ENCODE measurements around the gene COQ3.
A peak's percentile ranks its signal among the peaks of the same experiment; 100 is the strongest.

The COQ3 gene

DNA sequence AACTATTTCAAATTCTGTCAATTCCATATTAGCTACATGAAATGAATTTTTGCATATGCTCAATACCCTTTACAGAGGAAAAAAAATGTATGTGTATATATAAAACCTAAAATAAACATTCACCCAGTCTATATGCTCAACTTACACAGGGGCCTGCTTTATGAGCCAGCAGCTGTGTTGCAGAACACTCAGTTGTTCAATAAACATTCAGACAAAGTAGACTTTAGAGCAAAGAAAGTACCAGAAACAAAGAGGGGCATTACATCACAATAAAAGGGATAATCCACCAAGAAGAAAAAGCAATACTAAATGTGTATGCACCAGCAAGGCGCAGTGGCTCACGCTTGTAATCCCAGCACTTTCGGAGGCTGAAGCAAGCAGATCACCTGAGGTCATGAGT is 9.5 kb downstream of the COQ3 start:
- Histone ChIP-seq H2AFZ (ENCODE audit: low read length, unreplicated experiment) (no peak overlapping the region), H3K4me3 (ENCODE audit: low read depth, low read length) (no peak overlapping the region), H3K36me3 (ENCODE audit: insufficient read depth, low read length) (no peaks in the 10 kb centered on the region), H3K4me1 (ENCODE audit: control insufficient read depth, insufficient read depth, low read length, unreplicated experiment) (no peaks in the 10 kb centered on the region), H3K27ac (ENCODE audit: low read depth, low read length) (no peak overlapping the region), H3K79me2 (ENCODE audit: control insufficient read depth, insufficient read depth, low read length, unreplicated experiment) (no peaks in the 10 kb centered on the region), H3K27me3 (ENCODE audit: insufficient read depth, low read length) (no peaks in the 10 kb centered on the region)

DNA sequence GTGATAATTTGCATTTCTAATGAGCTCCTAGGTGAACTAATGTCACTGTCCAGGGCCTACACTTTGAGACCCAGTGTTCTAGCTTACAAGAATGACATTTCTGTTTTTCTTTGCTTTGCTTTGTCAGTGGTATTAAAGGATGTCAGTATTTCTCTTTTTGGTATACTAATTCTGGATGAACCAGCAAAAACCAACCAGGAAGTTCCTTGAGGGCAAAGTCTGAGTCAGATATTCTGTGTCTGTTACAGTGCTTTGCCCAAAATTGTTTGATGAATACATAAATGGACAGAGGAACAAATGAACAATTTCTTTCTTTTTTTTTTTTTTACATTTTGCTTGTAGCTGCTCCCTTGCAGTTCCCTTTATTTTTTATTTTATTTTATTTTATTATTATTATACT is 15.4 kb downstream of the COQ3 start:
- H3K27me3 ChIP-seq (ENCODE audit: insufficient read depth, low read length), result no peaks in the 10 kb centered on the region
- H2AFZ ChIP-seq (ENCODE audit: low read length, unreplicated experiment), result no peak overlapping the region
- no peaks in the 10 kb centered on the region for H3K79me2 ChIP-seq (ENCODE audit: control insufficient read depth, insufficient read depth, low read length, unreplicated experiment)

DNA sequence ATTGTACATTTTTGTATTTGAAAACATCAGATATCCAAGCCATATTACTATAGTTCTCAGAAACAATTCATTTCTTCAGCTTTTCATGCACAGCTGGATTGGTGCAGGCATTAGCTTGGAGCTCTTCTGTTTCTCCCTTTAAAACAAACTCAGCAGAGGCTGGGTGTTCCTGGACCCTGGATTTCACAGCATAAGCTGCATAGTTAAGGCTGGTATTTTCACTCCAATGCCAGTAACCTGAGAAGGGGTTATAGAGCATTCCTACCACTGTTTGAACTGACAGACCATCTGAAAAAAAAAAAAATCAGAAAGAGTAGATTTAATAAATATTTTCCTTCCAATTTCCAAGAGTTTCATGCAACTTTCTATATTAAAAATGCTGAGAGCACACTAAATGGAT is 24.5 kb downstream of the COQ3 start:
- H3K79me2 ChIP-seq (ENCODE audit: control insufficient read depth, insufficient read depth, low read length, unreplicated experiment), result no peaks in the 10 kb centered on the region
- no peaks in the 10 kb centered on the region for H3K4me1 ChIP-seq (ENCODE audit: control insufficient read depth, insufficient read depth, low read length, unreplicated experiment)
- H2AFZ ChIP-seq (ENCODE audit: low read length, unreplicated experiment), result no peak overlapping the region
- H3K27me3 ChIP-seq (ENCODE audit: insufficient read depth, low read length), result no peaks in the 10 kb centered on the region
- no peak overlapping the region for H3K4me3 ChIP-seq (ENCODE audit: low read depth, low read length)
- H3K36me3 ChIP-seq (ENCODE audit: insufficient read depth, low read length), result no peaks in the 10 kb centered on the region
- H3K27ac ChIP-seq (ENCODE audit: low read depth, low read length), result no peak overlapping the region

More for the DNA sequence above, 15.4 kb downstream of the COQ3 start:
- no peaks in the 10 kb centered on the region for H3K4me1 ChIP-seq (ENCODE audit: control insufficient read depth, insufficient read depth, low read length, unreplicated experiment)
- no peak overlapping the region for H3K4me3 ChIP-seq (ENCODE audit: low read depth, low read length)
- no peaks in the 10 kb centered on the region for H3K36me3 ChIP-seq (ENCODE audit: insufficient read depth, low read length)
- H3K27ac ChIP-seq (ENCODE audit: low read depth, low read length), result no peak overlapping the region

DNA sequence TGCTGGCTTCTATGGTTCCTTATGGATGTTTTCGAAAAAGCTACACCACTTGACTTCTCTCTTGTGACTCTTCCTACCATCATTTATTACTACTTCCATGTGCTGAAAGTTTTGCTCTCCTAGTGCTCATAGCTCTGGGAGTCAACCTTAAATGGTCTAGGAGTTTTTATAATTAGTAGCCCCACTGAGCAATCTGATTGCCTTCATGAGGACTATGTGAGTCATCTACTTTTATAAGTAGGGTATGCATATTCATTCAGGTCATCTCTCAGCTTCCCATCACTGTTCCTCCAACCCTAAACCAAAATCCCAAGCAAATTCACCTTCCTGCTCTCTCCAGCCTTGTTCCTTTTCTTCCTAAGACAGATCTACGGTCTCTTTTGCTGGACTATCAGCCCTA is 27.1 kb downstream of the COQ3 start:
- Histone ChIP-seq H3K4me1 (ENCODE audit: control insufficient read depth, insufficient read depth, low read length, unreplicated experiment) (no peaks in the 10 kb centered on the region), H3K27me3 (ENCODE audit: insufficient read depth, low read length) (0 out of 2 replicates have a peak, but pooled peaks cover 1% of the 10 kb centered on the region), H3K79me2 (ENCODE audit: control insufficient read depth, insufficient read depth, low read length, unreplicated experiment) (no peaks in the 10 kb centered on the region), H3K27ac (ENCODE audit: low read depth, low read length) (no peak overlapping the region), H3K36me3 (ENCODE audit: insufficient read depth, low read length) (no peaks in the 10 kb centered on the region), H2AFZ (ENCODE audit: low read length, unreplicated experiment) (no peak overlapping the region), H3K4me3 (ENCODE audit: low read depth, low read length) (no peak overlapping the region)

DNA sequence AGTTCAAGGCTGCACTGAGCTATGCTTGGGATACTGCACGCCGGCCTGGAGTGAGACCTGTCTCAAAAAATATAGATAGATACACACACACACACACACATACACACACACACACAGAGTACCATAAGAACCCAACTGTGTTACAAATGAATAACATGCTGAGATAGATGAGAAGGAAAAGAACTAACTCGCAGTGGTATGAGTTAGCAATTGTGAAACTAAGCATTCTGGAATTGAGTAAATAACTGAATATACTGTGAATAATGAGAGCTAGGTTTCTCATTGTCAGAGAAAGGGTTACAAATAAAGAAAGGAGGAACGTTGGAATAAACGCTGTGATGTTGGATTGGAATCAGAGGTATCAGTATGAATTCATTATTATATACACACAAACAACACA is 30.0 kb downstream of the COQ3 start:
- Histone ChIP-seq H3K27ac (ENCODE audit: low read depth, low read length) (no peak overlapping the region), H3K79me2 (ENCODE audit: control insufficient read depth, insufficient read depth, low read length, unreplicated experiment) (no peaks in the 10 kb centered on the region), H3K36me3 (ENCODE audit: insufficient read depth, low read length) (no peaks in the 10 kb centered on the region), H3K4me1 (ENCODE audit: control insufficient read depth, insufficient read depth, low read length, unreplicated experiment) (no peaks in the 10 kb centered on the region), H2AFZ (ENCODE audit: low read length, unreplicated experiment) (no peak overlapping the region), H3K4me3 (ENCODE audit: low read depth, low read length) (no peak overlapping the region), H3K27me3 (ENCODE audit: insufficient read depth, low read length) (peaks cover 30% of the 10 kb centered on the region)

DNA sequence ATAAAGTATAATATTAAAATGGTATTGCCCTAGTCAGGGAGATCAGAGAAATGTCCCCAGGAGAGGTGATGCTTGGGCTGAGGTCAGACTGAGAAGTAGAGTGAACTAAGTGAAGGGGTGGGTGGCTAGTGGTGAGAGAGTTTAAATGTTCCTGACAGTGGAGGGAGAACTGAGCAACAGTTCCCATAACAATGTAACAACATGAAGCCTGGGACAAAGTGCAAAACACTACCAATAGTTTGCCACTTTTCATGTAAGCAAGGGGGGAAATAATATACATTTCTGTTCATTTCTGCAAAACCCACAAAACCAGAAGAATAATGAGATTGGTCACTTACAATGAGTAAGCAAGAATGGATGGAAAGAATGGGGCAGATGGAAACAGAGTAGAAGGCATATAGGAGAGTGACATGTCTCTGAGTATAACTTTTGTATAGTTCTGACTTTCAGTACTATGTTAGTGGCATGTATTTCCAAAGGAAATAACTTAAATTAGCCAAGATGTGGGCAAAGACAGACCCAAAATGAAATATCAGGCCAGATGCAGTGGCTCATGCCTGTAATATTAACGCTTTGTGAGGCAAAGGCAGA is 31.2 kb downstream of the COQ3 start:
- Histone ChIP-seq H3K4me3 (ENCODE audit: low read depth, low read length) (no peak overlapping the region), H3K36me3 (ENCODE audit: insufficient read depth, low read length) (no peaks in the 10 kb centered on the region), H2AFZ (ENCODE audit: low read length, unreplicated experiment) (no peak overlapping the region), H3K79me2 (ENCODE audit: control insufficient read depth, insufficient read depth, low read length, unreplicated experiment) (no peaks in the 10 kb centered on the region), H3K4me1 (ENCODE audit: control insufficient read depth, insufficient read depth, low read length, unreplicated experiment) (no peaks in the 10 kb centered on the region), H3K27me3 (ENCODE audit: insufficient read depth, low read length) (peaks cover 40% of the 10 kb centered on the region), H3K27ac (ENCODE audit: low read depth, low read length) (no peak overlapping the region)

DNA sequence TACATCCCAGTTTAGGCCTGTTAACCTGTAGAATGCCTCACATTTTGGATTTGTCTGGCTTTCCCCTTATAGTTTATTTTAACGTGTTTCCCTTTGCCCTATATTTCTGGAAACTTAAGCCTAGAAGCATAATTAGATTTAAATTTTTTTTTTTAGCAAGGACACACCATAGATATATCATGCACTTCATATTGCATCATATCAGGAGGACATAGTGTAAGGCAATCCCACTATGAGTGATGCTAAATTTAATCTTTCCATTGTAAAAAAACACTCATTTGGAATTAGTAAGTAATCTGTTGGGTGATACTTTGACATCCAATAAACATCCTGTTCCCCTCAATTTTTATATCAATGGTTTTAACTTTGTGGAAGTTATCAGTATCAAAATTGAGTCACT is 34.2 kb downstream of the COQ3 start:
- H2AFZ ChIP-seq (ENCODE audit: low read length, unreplicated experiment), result no peak overlapping the region
- no peaks in the 10 kb centered on the region for H3K36me3 ChIP-seq (ENCODE audit: insufficient read depth, low read length)
- no peaks in the 10 kb centered on the region for H3K4me1 ChIP-seq (ENCODE audit: control insufficient read depth, insufficient read depth, low read length, unreplicated experiment)
- peaks cover 67% of the 10 kb centered on the region for H3K27me3 ChIP-seq (ENCODE audit: insufficient read depth, low read length)
- no peak overlapping the region for H3K4me3 ChIP-seq (ENCODE audit: low read depth, low read length)
- no peaks in the 10 kb centered on the region for H3K79me2 ChIP-seq (ENCODE audit: control insufficient read depth, insufficient read depth, low read length, unreplicated experiment)
- H3K27ac ChIP-seq (ENCODE audit: low read depth, low read length), result no peak overlapping the region

DNA sequence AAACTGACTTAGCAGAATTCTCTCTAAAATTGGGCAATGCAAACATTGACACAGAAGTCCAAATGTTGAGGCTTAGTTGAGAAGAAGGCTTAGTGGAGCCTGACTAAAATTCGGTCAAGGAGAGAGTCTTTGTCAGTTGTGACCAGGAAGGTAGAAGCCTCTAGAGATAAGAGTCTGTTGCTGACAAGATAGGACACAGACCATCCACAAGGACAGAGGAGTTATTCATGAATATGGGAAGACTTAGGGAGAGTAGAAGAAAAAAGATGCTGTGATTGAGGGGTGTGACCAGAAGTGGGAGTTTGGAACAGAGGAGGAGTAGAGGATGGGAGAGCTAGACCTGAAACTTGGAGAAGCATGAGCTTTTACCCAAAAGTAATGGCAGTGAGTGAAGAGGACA is 37.4 kb downstream of the COQ3 start:
- no peaks in the 10 kb centered on the region for H3K4me1 ChIP-seq (ENCODE audit: control insufficient read depth, insufficient read depth, low read length, unreplicated experiment)
- H3K27me3 ChIP-seq (ENCODE audit: insufficient read depth, low read length), result peaks cover 83% of the 10 kb centered on the region
- no peaks in the 10 kb centered on the region for H3K36me3 ChIP-seq (ENCODE audit: insufficient read depth, low read length)
- no peaks in the 10 kb centered on the region for H3K79me2 ChIP-seq (ENCODE audit: control insufficient read depth, insufficient read depth, low read length, unreplicated experiment)
- no peak overlapping the region for H3K4me3 ChIP-seq (ENCODE audit: low read depth, low read length)
- no peak overlapping the region for H2AFZ ChIP-seq (ENCODE audit: low read length, unreplicated experiment)
- H3K27ac ChIP-seq (ENCODE audit: low read depth, low read length), result no peak overlapping the region

DNA sequence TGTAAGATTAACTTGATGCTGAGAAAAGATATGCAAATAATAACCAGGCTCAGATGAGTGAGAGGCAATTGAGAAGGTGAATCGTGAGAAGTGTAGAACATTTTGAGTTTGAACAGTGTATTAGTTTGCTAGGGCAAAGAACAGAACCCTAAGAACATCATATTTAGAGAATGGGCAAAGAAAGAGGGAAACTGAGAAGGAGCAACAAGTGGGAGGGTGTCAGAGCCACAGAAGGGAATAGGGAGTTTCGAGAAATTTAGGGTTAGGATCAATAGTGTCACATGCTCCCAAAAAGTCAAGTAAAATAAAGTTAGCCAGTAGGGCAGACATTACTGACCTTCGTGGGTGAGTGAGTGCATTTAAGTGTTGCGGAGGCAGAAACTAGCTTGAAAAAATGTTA is 39.0 kb downstream of the COQ3 start:
- Histone ChIP-seq H2AFZ (ENCODE audit: low read length, unreplicated experiment) (no peak overlapping the region), H3K36me3 (ENCODE audit: insufficient read depth, low read length) (no peaks in the 10 kb centered on the region), H3K79me2 (ENCODE audit: control insufficient read depth, insufficient read depth, low read length, unreplicated experiment) (no peaks in the 10 kb centered on the region), H3K4me1 (ENCODE audit: control insufficient read depth, insufficient read depth, low read length, unreplicated experiment) (peaks cover 3% of the 10 kb centered on the region), H3K27ac (ENCODE audit: low read depth, low read length) (no peak overlapping the region), H3K4me3 (ENCODE audit: low read depth, low read length) (no peak overlapping the region), H3K27me3 (ENCODE audit: insufficient read depth, low read length) (peaks cover 78% of the 10 kb centered on the region)

DNA sequence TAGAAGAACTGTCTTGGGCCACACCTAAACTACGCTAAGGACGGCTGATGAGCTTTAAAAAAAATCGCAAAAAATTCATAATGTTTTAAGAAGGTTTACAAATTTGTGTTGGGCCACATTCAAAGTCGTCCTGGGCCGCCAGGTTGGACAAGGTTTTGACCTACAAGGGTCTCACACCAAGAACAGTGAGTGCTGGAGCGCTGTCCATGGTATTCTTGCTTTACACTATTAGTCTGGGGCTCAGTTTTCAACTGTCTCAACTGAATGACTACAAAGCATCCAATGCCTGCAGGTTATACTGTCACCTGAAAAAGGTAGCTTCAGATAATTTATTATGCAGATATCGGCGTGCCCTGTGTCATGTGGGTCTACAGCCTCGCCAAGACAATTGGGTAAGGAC is 40.9 kb downstream of the COQ3 start:
- Histone ChIP-seq H3K4me3 (ENCODE audit: low read depth, low read length) (no peak overlapping the region), H2AFZ (ENCODE audit: low read length, unreplicated experiment) (no peak overlapping the region), H3K79me2 (ENCODE audit: control insufficient read depth, insufficient read depth, low read length, unreplicated experiment) (no peaks in the 10 kb centered on the region), H3K27me3 (ENCODE audit: insufficient read depth, low read length) (peaks cover 62% of the 10 kb centered on the region), H3K27ac (ENCODE audit: low read depth, low read length) (no peak overlapping the region), H3K36me3 (ENCODE audit: insufficient read depth, low read length) (no peaks in the 10 kb centered on the region), H3K4me1 (ENCODE audit: control insufficient read depth, insufficient read depth, low read length, unreplicated experiment) (peaks cover 4% of the 10 kb centered on the region)

DNA sequence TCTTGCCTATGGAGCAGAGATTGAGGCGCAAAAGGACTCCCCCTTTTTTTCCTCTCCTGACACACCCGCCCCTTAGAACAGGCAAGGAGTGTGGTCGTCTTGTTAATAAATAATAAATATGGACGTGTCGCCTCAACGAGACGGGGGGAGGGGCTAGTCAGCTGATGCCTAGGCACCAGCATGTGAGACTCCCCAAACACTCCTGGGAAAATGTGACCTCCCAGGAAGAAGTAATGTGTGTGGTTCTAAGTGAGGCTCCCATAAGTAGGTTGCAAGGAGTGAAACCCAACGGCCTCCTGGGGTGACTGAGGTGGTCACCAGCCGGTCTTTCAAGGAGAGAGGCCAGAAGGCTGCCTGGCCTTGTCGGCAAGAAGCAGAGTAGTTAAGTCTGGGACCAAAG is 43.4 kb downstream of the COQ3 start:
- Histone ChIP-seq H2AFZ (ENCODE audit: low read length, unreplicated experiment) (no peak overlapping the region), H3K4me3 (ENCODE audit: low read depth, low read length) (peak overlapping the region; percentile 81; the same call in 1 of the 2 replicates), H3K79me2 (ENCODE audit: control insufficient read depth, insufficient read depth, low read length, unreplicated experiment) (no peaks in the 10 kb centered on the region), H3K27me3 (ENCODE audit: insufficient read depth, low read length) (peaks cover 40% of the 10 kb centered on the region), H3K36me3 (ENCODE audit: insufficient read depth, low read length) (no peaks in the 10 kb centered on the region), H3K27ac (ENCODE audit: low read depth, low read length) (no peak overlapping the region), H3K4me1 (ENCODE audit: control insufficient read depth, insufficient read depth, low read length, unreplicated experiment) (peaks cover 4% of the 10 kb centered on the region)
